ENCODE measurements around the gene DCAF6. TPM values are rescaled to one million over a fixed set of nuclear protein-coding genes. Genes with fewer than 3 reads are reported as not detected.

Gene DCAF6
- total RNA-seq, 1 experiment from 2014 or later: 41.9 TPM

DNA sequence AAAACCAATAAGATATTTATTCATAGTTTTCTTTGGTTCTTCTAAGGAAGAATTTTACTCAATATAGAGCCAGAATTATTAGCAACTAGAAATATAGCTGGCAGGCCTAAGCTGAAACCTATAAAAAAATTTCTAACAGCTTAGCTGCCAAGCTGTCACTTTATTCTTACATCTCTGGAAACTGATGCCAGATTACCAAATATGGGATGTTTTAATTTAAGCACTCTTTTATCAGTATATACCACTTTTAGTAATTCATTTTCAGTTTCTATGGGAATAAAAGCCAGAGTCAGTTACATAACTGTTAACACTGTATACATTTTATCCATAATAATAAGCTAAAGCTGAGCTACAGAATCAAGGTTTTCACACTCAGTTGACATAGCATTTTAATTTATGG lies 69.0 kb downstream of the DCAF6 start:
- Mint-ChIP-seq H3K27me3 (ENCODE audit: insufficient read depth, unreplicated experiment) (no peaks in the 10 kb centered on the region), H3K36me3 (ENCODE audit: insufficient read depth, unreplicated experiment) (peaks cover 37% of the 10 kb centered on the region), H3K4me3 (ENCODE audit: unreplicated experiment) (no peak overlapping the region), H3K27ac (ENCODE audit: unreplicated experiment) (no peak overlapping the region), H3K4me1 (ENCODE audit: low read depth, unreplicated experiment) (no peaks in the 10 kb centered on the region), H3K9me3 (ENCODE audit: unreplicated experiment) (no peaks in the 10 kb centered on the region)
- Histone ChIP-seq H3K36me3 (ENCODE audit: control insufficient read depth, insufficient read depth, low read length) (no peaks in the 10 kb centered on the region; the same call in 1 of the 2 replicates), H3K27me3 (replicated peaks; ENCODE audit: control insufficient read depth, insufficient read depth, low read length) (no peaks in the 10 kb centered on the region), H3K4me1 (no peaks in the 10 kb centered on the region), H3K9me3 (no peaks in the 10 kb centered on the region), H3K4me3 (ENCODE audit: low read depth, low read length) (no peak overlapping the region)
- CTCF ChIA-PET: no interaction called here
- BruUV-seq (replicated peaks): no TSS peak
- TF ChIP-seq CTCF (IDR thresholded peaks at IDR 0.05; ENCODE audit: insufficient read depth in 1 of 2, low read depth in 1 of 2, low read length in 1 of 2, severe bottlenecking in 1 of 2, unreplicated experiment in 1 of 2): no peak
- DNase-seq: no peak
- POLR2A ChIA-PET: interaction anchor here (0.7 kb wide), 1 partner anchor 70 kb away, joined by 3 read pairs; no protein-coding TSS in a partner anchor
- intact Hi-C loops (cut with micrococcal nuclease; ENCODE audit: unreplicated experiment): loop anchor here (5.0 kb wide), 1 partner anchor 393 kb away; no protein-coding TSS in a partner anchor

DNA sequence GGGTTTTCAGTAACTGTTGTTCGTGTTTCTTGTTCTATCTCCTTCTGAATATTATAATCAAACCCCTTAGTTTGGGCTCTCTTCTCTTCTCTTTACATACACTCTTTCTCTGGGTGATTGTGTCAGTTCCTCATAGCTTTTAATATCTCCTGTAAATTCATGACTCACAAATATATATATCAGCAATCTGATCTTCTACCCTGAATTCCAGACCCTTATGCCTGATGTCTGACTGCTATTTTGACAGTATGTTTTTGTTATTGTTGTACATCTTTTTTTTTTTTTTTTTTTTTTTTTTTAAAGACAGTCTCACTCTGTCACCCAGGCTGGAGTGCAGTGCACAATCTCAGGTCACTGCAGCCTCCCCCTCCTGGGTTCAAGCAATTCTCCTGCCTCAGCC lies 71.2 kb downstream of the DCAF6 start:
- no peaks in the 10 kb centered on the region; the same call in 1 of the 2 replicates for H3K36me3 ChIP-seq (ENCODE audit: control insufficient read depth, insufficient read depth, low read length)
- ChIA-PET CTCF (no interaction called here), POLR2A (no interaction called here)
- Mint-ChIP-seq H3K27me3 (ENCODE audit: insufficient read depth, unreplicated experiment) (no peaks in the 10 kb centered on the region), H3K27ac (ENCODE audit: unreplicated experiment) (no peak overlapping the region), H3K9me3 (ENCODE audit: unreplicated experiment) (no peaks in the 10 kb centered on the region), H3K36me3 (ENCODE audit: insufficient read depth, unreplicated experiment) (peaks cover 32% of the 10 kb centered on the region), H3K4me3 (ENCODE audit: unreplicated experiment) (no peak overlapping the region), H3K4me1 (ENCODE audit: low read depth, unreplicated experiment) (no peaks in the 10 kb centered on the region)
- H3K27me3 ChIP-seq (replicated peaks; ENCODE audit: control insufficient read depth, insufficient read depth, low read length): no peaks in the 10 kb centered on the region
- TF ChIP-seq CTCF (IDR thresholded peaks at IDR 0.05; ENCODE audit: insufficient read depth in 1 of 2, low read depth in 1 of 2, low read length in 1 of 2, severe bottlenecking in 1 of 2, unreplicated experiment in 1 of 2): no peak
- H3K9me3 ChIP-seq: no peaks in the 10 kb centered on the region
- no peaks in the 10 kb centered on the region for H3K4me1 ChIP-seq
- no TSS peak for BruUV-seq (replicated peaks)
- H3K4me3 ChIP-seq (ENCODE audit: low read depth, low read length): no peak overlapping the region
- intact Hi-C loops (cut with micrococcal nuclease; ENCODE audit: unreplicated experiment): loop anchor here (5.0 kb wide), 1 partner anchor 395 kb away; no protein-coding TSS in a partner anchor
- DNase-seq: no peak

DNA sequence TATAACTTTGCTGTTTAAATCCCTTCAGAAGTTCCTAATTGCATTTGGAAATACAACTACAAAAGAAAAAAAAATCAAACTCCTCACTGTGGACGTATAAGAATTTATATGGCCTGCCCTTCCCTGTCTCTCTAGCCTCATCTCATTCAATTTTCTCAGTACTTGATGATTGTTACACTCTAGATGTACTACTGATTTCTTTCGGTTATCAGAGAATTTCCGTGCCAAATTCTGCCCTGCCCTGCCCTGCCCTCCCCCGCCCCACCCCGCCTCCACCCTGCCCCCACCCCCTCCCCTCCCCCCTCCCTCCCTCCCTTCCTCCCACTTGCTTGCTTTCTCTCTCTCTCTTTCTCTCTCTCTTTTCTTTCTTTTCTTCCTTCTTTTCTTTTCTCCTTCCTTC lies 72.1 kb downstream of the DCAF6 start:
- peaks cover 36% of the 10 kb centered on the region for H3K36me3 Mint-ChIP-seq (ENCODE audit: insufficient read depth, unreplicated experiment)
- intact Hi-C loops (cut with micrococcal nuclease; ENCODE audit: unreplicated experiment): loop anchor here (5.0 kb wide), 1 partner anchor 396 kb away; no protein-coding TSS in a partner anchor

More for the DNA sequence above, 72.1 kb downstream of the DCAF6 start:
- no peak overlapping the region for H3K27ac Mint-ChIP-seq (ENCODE audit: unreplicated experiment)
- TF ChIP-seq CTCF (IDR thresholded peaks at IDR 0.05; ENCODE audit: insufficient read depth in 1 of 2, low read depth in 1 of 2, low read length in 1 of 2, severe bottlenecking in 1 of 2, unreplicated experiment in 1 of 2): no peak
- ChIA-PET POLR2A (no interaction called here), CTCF (no interaction called here)
- Histone ChIP-seq H3K4me3 (ENCODE audit: low read depth, low read length) (no peak overlapping the region), H3K27me3 (replicated peaks; ENCODE audit: control insufficient read depth, insufficient read depth, low read length) (no peaks in the 10 kb centered on the region), H3K9me3 (no peaks in the 10 kb centered on the region), H3K36me3 (ENCODE audit: control insufficient read depth, insufficient read depth, low read length) (no peaks in the 10 kb centered on the region; the same call in 1 of the 2 replicates), H3K4me1 (no peaks in the 10 kb centered on the region)
- no peak overlapping the region for H3K4me3 Mint-ChIP-seq (ENCODE audit: unreplicated experiment)
- H3K27me3 Mint-ChIP-seq (ENCODE audit: insufficient read depth, unreplicated experiment): no peaks in the 10 kb centered on the region
- no peak for DNase-seq
- no peaks in the 10 kb centered on the region for H3K9me3 Mint-ChIP-seq (ENCODE audit: unreplicated experiment)
- no peaks in the 10 kb centered on the region for H3K4me1 Mint-ChIP-seq (ENCODE audit: low read depth, unreplicated experiment)
- BruUV-seq (replicated peaks): no TSS peak
